DND-41 (cell line): ENCODE measurements around the gene AURKB.

Experiments
- EZH2 ChIP-seq: IDR thresholded peaks from 3 replicates; pipeline ENCODE4 v1.6.1; 2012; ENCODE audit warnings: borderline replicate concordance, low read depth, mild to moderate bottlenecking, moderate library complexity, low read length, inconsistent platforms; ENCODE audit not compliant: severe bottlenecking
- TF ChIP-seq, protein P1 (sequence below): IDR thresholded peaks from 2 replicates; pipeline ENCODE4 v1.5.1; 2012; ENCODE audit warnings: borderline replicate concordance, low read length, moderate library complexity, mild to moderate bottlenecking; ENCODE audit not compliant: poor library complexity, severe bottlenecking; ENCODE audit errors: extremely low read depth

DNA sequence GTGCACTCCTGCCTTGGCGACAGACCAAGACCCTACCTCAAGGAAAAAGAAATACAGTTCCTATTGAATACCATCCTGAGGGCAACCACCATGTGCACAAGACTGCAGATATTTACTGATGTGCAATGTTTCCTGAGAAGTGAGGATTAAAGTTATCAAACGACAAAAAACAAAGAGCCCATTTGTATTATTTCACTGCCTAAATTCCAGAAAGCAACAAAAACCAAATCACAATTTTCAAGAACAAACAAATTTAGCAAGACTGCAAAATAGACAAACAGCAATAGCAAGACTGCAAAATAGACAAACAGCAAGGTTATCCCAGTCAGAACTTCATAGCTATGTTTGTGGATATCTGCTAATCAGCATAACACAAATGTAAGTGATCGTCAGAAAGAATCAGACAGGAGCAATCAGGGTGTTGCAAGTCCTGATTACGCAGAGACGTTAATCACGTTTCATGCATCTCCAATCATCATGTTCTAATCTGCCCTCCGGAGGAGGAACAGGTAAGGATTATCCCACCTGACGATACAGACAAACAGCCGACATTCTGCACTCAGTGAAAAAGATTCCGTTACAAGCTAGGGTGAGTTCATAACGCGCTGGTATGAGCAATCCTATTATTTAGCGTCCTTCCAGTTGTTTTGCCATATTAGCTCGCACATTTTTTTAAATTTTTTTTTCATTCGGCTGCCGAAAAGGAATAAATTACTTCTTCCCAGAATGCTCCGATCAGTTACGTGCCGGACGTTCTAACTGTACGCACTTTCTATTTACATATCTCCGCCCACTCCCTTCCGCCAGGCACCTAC lies 37.1 kb downstream of the AURKB start:
- TF ChIP-seq, protein P1, sequence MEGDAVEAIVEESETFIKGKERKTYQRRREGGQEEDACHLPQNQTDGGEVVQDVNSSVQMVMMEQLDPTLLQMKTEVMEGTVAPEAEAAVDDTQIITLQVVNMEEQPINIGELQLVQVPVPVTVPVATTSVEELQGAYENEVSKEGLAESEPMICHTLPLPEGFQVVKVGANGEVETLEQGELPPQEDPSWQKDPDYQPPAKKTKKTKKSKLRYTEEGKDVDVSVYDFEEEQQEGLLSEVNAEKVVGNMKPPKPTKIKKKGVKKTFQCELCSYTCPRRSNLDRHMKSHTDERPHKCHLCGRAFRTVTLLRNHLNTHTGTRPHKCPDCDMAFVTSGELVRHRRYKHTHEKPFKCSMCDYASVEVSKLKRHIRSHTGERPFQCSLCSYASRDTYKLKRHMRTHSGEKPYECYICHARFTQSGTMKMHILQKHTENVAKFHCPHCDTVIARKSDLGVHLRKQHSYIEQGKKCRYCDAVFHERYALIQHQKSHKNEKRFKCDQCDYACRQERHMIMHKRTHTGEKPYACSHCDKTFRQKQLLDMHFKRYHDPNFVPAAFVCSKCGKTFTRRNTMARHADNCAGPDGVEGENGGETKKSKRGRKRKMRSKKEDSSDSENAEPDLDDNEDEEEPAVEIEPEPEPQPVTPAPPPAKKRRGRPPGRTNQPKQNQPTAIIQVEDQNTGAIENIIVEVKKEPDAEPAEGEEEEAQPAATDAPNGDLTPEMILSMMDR, result no peak
- no peak for TF ChIP-seq EZH2
